Activated T-cell treated with anti-CD3 and anti-CD28 coated beads, Interleukin-2, amount 50 U/mL, for 72 hours (primary cell): Measurements from ENCODE around the gene LCE5A. TPM values are rescaled to one million over a fixed set of nuclear protein-coding genes. Genes with fewer than 3 reads are reported as not detected.
"Not testable (repeated sequence)": the region's sequence is repeated elsewhere in the genome, so short reads cannot be mapped to it uniquely, and the experiment has no call there.

Source experiments
- ATAC-seq, 2 donors: fragments of 150-1000 bp; cut with Tn5 transposase; replicated peaks in 1 of 2; 2 replicates each; pipeline ENCODE4 v1.10.0; 2021; ENCODE audit warnings: moderate library complexity in 2 of 2, mild to moderate bottlenecking in 1 of 2
- DNase-seq, 2 donors: peaks; one replicate each; pipeline ENCODE4 v3.0.0; 2021 to 2022; ENCODE audit warnings: mixed read lengths in 1 of 2
- H3K27ac Mint-ChIP-seq: one replicate; pipeline ENCODE4 v1.8.0; 2022; ENCODE audit warnings: mild to moderate bottlenecking, moderate library complexity, mixed read lengths
- H3K27me3 Mint-ChIP-seq: one replicate; pipeline ENCODE4 v1.8.0; 2022; ENCODE audit warnings: low read depth, mixed read lengths
- H3K36me3 Mint-ChIP-seq, 2 donors: one replicate each; pipeline ENCODE4 v1.8.0; 2022; ENCODE audit warnings: mixed read lengths in 2 of 2, mild to moderate bottlenecking in 1 of 2; ENCODE audit not compliant: insufficient read depth in 2 of 2
- H3K4me1 Mint-ChIP-seq: one replicate; pipeline ENCODE4 v1.8.0; 2022; ENCODE audit warnings: low read depth, mixed read lengths
- H3K4me3 Mint-ChIP-seq, 2 donors: one replicate each; pipeline ENCODE4 v1.8.0; 2022; ENCODE audit warnings: mild to moderate bottlenecking in 2 of 2, mixed read lengths in 2 of 2, moderate library complexity in 2 of 2
- H3K9me3 Mint-ChIP-seq, 2 donors: one replicate each; pipeline ENCODE4 v1.8.0; 2022; ENCODE audit warnings: mixed read lengths in 2 of 2
- total RNA-seq, 2 donors: library from RNA; stranded (reverse); gene quantifications; one replicate each; pipeline ENCODE4 v1.2.3, GENCODE V29; 2022

The LCE5A gene
- total RNA-seq, 2 donors from 2014 or later, result not detected

GRCh38 chr1:152533327-152533938 lies 22.8 kb downstream of the LCE5A start:
- peaks cover 0 to 2% of the 10 kb centered on the region in 2 donors for H3K9me3 Mint-ChIP-seq
- no peak overlapping the region for H3K4me3 Mint-ChIP-seq
- peaks cover 34% of the 10 kb centered on the region for H3K27me3 Mint-ChIP-seq
- no peak overlapping the region for H3K27ac Mint-ChIP-seq
- DNase-seq (peak; percentile 25 to 48), ATAC-seq (no peak)
- H3K4me1 Mint-ChIP-seq, result no peaks in the 10 kb centered on the region
- no peaks in the 10 kb centered on the region for H3K36me3 Mint-ChIP-seq

- DNase-seq, result no peak
- Mint-ChIP-seq H3K9me3 (no peaks in the 10 kb centered on the region), H3K4me3 (no peak overlapping the region), H3K36me3 (no peaks in the 10 kb centered on the region), H3K27me3 (peaks cover 19% of the 10 kb centered on the region), H3K27ac (no peak overlapping the region), H3K4me1 (no peaks in the 10 kb centered on the region)
- ATAC-seq, result no peak
These were observed 25.2 kb downstream of the LCE5A start for GRCh38 chr1:152535774-152536173.

- ATAC-seq (no peak), DNase-seq (no peak)
- Mint-ChIP-seq H3K9me3 (no peaks in the 10 kb centered on the region), H3K27ac (no peak overlapping the region), H3K4me3 (no peak overlapping the region), H3K4me1 (no peaks in the 10 kb centered on the region), H3K36me3 (no peaks in the 10 kb centered on the region), H3K27me3 (peaks cover 15% of the 10 kb centered on the region)
These were observed 26.9 kb downstream of the LCE5A start for GRCh38 chr1:152537496-152537895.

GRCh38 chr1:152539901-152540300 lies 29.3 kb downstream of the LCE5A start:
- peaks cover 9% of the 10 kb centered on the region for H3K27me3 Mint-ChIP-seq
- no peaks in the 10 kb centered on the region for H3K9me3 Mint-ChIP-seq
- DNase-seq (no peak), ATAC-seq (no peak)
- no peaks in the 10 kb centered on the region for H3K4me1 Mint-ChIP-seq
- H3K4me3 Mint-ChIP-seq, result no peak overlapping the region
- no peak overlapping the region for H3K27ac Mint-ChIP-seq
- no peaks in the 10 kb centered on the region for H3K36me3 Mint-ChIP-seq

- Mint-ChIP-seq H3K27ac (no peak overlapping the region), H3K4me3 (no peak overlapping the region), H3K4me1 (no peaks in the 10 kb centered on the region), H3K9me3 (peaks cover 0 to 2% of the 10 kb centered on the region in 2 donors), H3K36me3 (peaks cover 0 to 2% of the 10 kb centered on the region in 2 donors), H3K27me3 (peaks cover 9% of the 10 kb centered on the region)
- DNase-seq (no peak), ATAC-seq (no peak)
These were observed 33.2 kb downstream of the LCE5A start for GRCh38 chr1:152543820-152544219.

- H3K4me1 Mint-ChIP-seq, result no peaks in the 10 kb centered on the region
- H3K9me3 Mint-ChIP-seq, result peaks cover 0 to 2% of the 10 kb centered on the region in 2 donors
- ATAC-seq, result no peak
- peaks cover 0 to 2% of the 10 kb centered on the region in 2 donors for H3K36me3 Mint-ChIP-seq
- H3K27ac Mint-ChIP-seq, result no peak overlapping the region
- no peak overlapping the region for H3K4me3 Mint-ChIP-seq
- no peak for DNase-seq
- H3K27me3 Mint-ChIP-seq, result no peaks in the 10 kb centered on the region
These were observed 36.1 kb downstream of the LCE5A start for GRCh38 chr1:152546704-152547103.

- H3K27me3 Mint-ChIP-seq, H3K36me3 Mint-ChIP-seq, H3K4me1 Mint-ChIP-seq: not testable (repeated sequence)
These were observed 37.8 kb downstream of the LCE5A start for GRCh38 chr1:152548358-152548757.

More at GRCh38 chr1:152548358-152548757, 37.8 kb downstream of the LCE5A start:
- not testable (repeated sequence) for H3K9me3 Mint-ChIP-seq, H3K27ac Mint-ChIP-seq, DNase-seq, H3K4me3 Mint-ChIP-seq, ATAC-seq

Other genes starting within 250 kb of the LCE5A start
- not detected for gene FLG, start 185.6 kb upstream of the LCE5A start, total RNA-seq
- gene FLG2, start 150.8 kb upstream of the LCE5A start, total RNA-seq, result not detected
- gene CRNN, start 96.5 kb upstream of the LCE5A start, total RNA-seq, result not detected
- gene CRCT1, start 3.7 kb downstream of the LCE5A start, total RNA-seq, result not detected
- gene LCE3E, start 56.0 kb downstream of the LCE5A start, total RNA-seq, result not detected
- not detected for gene LCE3D, start 69.7 kb downstream of the LCE5A start, total RNA-seq
- gene LCE3C, start 89.4 kb downstream of the LCE5A start, total RNA-seq, result not detected
- gene LCE3B, start 103.0 kb downstream of the LCE5A start, total RNA-seq, result not detected
- not detected for gene LCE3A, start 112.3 kb downstream of the LCE5A start, total RNA-seq
- not detected for gene LCE2D, start 152.6 kb downstream of the LCE5A start, total RNA-seq
- not detected for gene LCE2C, start 164.5 kb downstream of the LCE5A start, total RNA-seq
- not detected for gene LCE2B, start 175.3 kb downstream of the LCE5A start, total RNA-seq
- not detected for gene LCE2A, start 187.5 kb downstream of the LCE5A start, total RNA-seq
- gene LCE4A, start 197.4 kb downstream of the LCE5A start, total RNA-seq, result not detected
- not detected for gene KPRP, start 247.2 kb downstream of the LCE5A start, total RNA-seq